G401.6 (cell line): ENCODE data around the gene RNF220.

Experiments
- FAIRE-seq: peaks from 2 replicates; lab custom pipeline; 2012; peaks lifted over from hg19 to GRCh38; lab: Jason Lieb, UNC

Gene RNF220

DNA sequence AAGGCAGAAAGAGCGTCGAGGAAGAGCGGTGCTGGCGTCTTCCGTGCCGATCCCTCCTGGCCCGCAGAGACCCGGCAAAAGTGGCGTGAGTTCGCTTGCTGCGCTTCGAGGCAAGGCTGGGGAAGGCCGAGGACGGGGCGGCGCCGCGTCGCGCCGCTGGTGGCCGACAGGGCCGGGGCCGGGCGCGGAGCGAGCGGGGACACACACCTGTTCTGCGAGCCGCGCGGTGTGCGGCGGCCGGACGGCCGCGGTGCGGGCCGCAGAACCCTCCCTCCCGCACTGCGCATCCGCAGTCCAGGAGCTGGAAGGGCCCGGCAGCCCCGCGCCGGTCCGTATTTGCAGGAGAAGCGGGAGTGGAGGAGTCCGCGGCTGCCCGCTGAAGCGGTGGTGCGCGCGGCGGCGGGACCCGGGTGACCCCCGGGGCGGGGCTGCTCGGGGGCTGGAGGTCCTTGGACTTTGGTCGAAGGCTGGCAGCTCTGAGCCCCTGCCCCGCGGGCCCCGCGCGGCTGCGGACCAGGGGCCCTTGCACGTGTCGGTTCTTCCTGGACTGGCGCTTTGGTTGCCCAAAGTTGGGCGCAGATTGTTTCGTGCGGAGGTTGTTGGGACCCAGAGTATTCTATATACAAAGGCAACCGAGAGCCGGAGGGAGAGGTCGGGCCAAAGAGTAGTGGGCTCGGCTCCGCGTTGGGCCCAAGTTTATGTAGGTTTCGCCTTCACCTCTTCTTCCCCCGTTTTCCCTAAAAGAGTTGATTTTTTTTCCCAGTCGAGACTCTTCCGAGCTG is 2.6 kb downstream of the RNF220 start:
- no peak for FAIRE-seq

DNA sequence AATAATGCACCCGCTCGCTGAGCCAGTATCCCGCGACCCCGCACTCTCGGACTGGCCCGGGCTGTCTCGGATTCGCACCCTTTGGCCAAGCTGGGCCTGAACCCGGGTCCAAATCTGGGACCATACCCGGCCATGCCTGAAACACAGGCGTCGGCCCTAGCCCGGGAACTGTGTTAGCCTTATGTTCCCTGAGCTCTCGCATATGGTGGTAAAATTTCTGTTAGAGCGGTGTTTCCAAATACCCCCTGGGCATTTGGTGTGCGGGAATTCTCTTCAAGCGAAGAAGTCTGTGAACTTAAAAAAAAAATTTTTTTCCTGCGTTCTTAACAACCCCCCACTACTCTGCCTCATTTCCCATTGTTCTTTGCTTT is 3.1 kb downstream of the RNF220 start:
- FAIRE-seq, result no peak

DNA sequence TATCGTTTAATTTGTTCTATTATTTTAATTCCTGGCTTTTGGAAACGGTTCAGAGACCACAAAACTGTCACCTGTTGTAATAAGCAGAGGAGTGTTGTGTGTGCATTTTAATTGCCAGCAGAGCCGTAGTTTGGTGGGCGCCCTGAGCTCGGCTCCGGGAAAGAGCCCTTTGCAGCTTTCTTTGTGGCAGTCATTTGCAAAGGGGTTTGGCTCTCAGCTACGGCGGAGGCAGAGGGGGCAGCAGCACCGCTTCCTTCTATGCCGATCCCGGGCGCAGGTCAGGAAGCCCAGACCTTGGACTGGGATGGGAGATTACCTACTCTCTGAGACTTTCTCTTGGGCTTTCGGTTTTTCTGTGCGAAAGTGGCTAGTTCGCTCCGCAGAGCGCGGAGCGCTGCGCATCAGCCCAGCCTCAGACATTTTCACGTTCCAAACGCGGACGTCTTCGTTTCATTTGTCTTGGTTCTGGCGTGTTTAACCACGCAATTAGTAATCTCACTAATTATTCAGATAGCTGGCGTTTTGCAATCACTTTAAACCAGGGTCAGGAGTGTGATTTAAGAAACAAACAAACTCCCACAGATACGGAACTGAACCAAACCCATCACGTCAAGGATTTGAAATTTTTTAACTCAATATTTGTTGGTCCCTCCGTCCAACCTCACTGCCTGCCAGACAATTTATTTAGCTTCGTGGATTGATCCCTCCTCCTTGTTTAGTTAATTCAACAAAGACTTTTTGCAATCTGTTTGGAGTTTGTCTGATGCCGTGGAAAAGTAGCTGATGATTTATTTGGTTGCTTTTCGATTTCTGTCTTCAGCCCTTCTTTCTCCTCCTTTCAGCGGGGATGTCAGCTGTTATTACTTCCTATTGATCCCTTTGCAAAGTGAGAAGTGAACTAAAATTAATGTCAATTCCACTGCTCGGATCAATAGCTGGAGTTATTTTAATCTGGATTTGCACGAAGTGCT is 3.9 kb downstream of the RNF220 start:
- FAIRE-seq, result no peak

DNA sequence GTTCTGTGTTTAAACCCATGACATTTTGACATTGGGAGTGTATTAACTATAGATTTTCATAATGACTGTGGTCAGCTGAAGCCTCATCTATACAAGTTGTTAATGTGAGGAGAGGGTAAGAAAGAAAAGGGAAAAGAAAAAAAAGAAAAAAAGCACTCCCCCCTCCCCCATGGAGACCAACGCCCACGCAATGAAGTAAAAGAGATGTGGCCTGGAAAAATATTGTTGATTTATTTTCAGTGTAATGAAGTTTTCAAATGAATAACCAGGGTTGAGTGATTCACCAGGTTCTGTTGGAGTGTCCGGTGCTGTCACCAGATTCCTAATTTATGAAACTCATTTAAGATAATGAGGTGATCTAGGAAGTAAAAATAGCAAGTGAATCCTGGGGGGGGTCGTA is 4.7 kb downstream of the RNF220 start:
- FAIRE-seq, result no peak

DNA sequence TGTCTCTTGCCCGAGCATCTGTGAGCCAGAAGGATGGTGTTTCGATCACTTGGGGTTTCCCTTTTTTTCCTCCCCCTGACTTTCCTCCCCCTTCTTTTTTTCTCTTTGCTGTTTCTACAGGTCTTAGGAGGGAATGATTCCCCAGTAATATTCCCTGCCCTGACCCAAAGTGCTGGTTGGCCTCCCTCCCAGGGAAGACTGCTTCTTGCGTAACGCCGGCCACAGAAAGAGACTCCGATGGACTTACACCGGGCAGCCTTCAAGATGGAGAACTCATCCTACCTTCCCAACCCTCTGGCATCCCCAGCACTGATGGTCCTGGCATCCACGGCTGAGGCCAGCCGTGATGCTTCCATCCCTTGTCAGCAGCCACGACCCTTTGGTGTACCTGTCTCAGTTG is 6.8 kb downstream of the RNF220 start:
- no peak for FAIRE-seq

DNA sequence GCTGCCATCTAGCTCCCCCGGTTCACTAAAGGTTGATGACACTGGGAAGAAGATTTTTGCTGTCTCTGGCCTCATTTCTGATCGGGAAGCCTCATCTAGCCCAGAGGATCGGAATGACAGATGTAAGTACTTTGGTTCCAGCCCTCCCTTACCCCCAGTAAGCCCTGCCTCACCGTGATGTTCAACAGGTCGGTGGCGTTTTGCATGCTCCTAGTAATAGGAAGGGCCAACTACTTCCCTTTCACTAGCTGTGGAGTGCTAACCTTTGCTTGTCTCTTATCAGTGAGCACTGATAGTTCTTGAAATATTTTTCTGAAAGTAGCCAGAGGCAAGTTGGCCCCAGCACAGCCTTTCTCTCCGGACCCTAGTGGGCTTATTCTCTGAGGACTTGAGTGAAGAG is 7.5 kb downstream of the RNF220 start:
- FAIRE-seq, result no peak

DNA sequence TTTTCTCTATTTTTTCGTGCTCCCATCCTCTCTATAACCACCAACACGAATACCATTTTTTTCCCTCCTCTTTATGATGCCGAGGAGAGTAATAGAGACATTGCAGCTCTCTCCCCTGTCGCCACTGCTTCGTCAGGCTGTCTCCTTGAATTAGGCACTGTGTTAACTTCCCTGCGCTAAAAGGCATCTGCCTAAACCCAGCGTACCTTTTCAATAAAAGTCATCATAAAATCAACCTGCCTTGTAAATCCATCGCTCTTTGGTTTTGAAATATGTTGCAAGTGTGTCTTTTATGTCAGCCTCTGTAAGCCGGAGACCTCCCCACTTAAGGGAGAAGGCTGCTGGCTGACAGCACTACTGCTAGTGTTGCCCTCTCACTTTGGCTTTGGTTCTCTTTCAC is 8.7 kb downstream of the RNF220 start:
- FAIRE-seq, result no peak

DNA sequence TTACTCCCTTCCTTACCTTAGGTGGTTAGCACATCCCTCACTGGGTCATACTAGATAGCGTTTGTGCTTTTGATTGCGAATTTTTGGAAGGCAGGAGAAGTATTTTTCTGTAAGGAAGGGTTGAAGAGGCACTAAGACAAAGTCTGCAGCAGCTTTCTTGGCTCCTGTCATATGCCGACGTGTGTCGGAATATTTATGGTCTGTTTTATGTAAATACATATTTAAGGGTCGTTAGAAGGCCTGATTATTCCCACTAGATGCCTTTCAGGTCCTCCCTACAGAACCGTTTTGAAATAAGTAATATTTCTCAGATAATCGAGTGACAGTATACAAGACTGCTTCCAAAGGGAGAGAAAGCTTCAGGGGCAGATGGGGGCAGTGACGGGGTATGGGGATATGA is 10.0 kb downstream of the RNF220 start:
- FAIRE-seq, result no peak

DNA sequence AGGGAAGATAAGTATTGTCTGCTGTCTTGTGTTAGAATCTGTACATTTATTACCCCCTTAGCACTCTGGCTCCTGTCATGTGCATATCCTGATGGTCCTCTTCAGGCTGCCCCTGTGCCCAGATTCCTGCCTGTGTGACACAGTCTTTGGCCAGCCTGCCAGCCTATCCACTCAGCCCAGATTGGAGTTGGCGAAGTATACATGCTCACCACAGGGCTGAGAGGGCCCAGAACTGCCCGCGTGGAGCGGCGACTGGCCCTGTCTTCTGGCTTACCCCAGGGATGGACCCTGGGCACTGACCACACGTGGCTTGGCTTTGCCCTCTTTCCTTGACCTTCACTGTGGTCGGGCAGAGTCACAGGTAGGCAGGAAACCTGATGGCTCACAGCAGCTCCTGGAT is 11.4 kb downstream of the RNF220 start:
- no peak for FAIRE-seq

DNA sequence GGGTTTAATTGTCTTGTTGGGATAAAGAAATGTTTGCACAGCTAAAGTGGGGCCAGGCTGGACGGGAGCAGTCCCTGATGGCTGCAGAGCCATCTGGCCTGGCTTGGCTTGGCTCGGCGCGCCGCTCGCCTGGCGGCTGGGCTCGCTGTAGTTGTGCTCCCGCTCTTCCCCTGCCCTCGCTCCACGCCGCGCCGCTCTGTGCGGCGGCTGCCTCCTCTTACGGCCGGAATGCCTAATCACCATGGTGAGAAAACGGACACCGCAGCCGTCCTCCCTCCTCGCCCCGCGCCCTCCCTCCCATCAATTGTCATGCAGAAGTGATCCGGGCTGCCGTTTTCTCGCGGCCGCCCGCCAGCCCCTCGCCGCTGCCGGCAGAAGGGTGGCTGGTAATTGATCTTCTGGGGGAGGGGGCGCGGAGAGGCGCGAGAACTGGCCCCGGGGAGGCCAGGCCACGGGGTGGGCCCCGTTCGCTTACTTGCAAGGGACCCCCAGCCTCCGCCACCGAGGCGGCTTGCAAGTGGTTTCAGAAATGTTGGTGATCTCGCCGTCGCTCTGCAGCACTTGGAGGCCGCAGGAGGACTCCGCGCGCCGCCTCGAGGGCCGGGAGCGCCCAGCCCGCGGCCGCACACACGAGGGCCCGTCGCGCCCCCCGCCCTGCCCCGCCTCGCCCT is 12.4 kb downstream of the RNF220 start:
- FAIRE-seq, result no peak

DNA sequence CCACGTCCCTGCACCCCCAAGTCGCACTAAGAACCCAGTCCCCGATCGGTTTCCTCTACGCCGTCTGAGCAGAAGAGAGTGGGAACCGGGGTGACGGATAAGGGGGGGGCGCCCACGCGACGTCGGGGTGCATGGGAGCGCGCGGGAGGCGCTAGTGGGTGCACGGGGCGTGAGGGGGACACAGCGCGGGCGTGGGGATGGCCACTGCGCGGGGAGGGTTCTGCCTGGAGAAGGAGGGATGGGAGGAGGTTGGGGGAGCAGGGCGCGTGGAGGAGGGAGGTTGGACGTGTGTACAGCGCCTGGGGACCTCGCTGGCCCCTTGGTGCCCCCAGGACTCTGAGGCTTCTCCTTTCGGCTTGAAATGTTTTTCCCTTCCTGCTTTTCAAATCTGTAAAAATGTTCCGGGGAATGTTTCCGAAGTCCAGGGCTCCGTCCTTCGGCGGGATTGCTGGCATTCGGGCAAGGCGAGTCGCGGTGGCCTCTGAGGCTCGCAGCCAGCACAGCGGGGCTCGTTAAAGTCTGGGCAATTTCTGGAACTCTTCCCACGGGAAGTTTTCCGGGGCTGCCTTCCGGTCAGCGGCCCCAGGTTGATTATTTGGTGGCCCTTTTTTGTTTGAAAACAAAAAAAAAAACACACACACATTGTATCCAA is 13.1 kb downstream of the RNF220 start:
- no peak for FAIRE-seq

DNA sequence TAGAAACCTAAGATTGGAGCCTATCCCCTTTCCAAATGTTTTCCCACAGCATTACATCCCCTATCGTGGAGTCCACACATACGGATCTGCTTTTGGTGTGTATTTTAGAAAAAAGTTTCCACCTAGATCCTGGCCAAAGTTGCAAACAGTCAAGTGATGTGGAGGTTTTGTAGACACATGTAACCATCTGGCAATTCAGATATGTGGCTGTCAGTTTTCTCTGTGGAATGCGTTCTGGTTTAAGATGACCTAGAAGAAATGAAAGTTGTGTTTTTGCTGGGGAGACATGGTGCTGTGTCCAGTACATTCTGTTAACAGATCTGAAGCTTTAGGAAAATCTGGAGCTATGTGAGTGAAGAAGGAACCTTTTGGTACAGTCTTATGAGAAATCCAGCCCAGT is 14.8 kb downstream of the RNF220 start:
- no peak for FAIRE-seq

DNA sequence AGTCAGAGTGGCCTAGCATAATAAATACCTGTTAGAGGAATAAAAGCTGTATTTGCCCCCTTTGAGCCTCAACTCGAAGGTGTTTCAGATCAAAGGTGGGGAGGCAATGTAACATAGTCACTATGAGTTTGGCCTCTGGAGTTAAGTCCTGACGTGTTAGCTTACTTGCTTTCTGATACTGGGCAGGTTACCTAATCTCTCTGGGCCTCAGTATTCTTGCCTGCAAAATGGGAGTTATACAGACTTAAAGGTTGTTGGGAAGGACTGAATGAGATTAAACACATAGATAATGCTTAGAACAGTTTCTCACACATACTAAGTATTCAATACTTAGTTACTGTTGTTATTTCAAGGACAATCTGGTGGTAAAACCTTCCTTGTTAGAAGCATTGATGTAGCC is 15.5 kb downstream of the RNF220 start:
- no peak for FAIRE-seq

DNA sequence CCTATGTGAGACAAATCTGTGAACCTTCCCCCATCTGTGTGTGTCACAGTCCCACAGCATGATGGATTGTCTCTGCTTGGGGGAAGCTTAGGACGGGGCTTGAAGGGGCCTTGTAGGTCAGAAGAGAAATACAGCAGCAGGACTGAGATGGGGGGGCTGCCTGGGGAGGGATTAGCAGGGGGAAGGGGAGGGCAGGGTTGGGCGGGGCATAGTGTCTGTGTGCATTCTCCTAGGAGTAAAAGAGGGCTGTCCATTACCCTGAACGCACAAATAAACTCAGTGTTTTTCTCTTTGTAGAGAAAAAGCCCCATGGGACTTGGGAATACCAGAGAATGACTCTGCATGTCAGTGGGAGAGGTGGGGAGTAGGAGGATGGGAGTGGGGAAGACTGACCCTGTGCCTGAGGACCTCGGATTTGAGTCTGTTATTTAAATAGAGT is 16.4 kb downstream of the RNF220 start:
- FAIRE-seq, result no peak

DNA sequence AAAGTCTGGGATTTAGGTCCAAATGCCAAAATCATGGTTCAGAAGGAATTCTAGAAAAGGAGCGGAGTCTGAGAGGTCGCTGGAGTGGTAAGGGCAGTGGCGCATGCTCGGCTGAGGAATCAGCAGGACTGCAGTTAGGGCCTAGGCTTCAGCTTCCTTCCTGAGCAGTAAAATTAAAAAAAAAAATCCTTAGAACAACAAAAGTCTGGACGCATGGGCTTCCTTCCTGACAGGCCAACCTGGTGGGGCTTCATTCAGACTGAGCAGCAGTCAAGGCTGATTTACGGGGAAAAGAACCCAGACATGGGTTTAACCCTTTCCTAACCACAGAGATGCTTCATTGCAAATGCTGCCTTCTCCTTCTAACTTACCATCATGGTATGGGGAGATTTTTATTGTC is 17.1 kb downstream of the RNF220 start:
- no peak for FAIRE-seq

DNA sequence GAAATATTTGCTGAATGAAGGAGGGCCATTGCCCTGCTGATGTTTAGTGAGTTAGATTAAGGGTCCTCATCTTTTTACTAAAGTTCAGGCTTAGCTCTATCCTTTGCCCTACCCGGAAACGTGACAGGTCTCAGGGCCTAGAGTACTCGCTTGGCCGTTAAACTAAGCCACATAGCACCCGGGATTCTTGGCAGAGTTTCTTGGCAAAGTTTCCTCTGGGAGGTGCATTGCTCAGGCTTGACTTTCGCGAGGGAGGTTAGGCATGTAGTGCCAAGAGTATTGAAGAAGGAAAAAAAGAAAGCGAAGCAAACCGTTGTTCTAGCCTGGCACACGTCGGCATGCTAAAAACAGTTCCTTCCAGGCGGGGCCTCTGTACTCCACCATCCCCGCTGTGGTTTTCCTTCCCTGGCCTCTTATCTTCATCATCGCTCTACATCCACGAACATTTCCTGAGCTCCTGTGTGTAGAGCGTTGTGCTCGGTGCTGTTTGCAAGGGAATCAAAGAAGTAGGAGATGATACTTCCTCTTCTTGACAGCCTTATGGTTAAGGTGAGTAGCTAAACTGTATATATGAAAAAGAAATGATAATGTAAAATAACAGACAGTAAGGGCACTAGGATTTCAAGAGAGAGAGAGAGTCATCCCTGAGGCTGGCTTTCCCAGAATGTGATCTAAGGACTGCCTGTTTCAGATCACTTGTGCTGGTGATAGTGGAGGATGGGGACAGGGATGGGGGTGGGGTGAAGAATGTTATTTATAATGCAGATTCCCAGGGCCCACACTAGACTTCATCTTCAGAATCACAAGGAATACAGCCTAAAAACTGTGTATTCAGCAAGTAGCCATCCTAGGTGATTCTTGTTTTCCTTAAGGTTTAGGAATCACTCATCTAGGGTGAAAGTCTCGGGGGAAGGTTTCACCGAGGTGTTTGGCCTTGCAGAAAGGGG is 18.8 kb downstream of the RNF220 start:
- FAIRE-seq, result no peak

DNA sequence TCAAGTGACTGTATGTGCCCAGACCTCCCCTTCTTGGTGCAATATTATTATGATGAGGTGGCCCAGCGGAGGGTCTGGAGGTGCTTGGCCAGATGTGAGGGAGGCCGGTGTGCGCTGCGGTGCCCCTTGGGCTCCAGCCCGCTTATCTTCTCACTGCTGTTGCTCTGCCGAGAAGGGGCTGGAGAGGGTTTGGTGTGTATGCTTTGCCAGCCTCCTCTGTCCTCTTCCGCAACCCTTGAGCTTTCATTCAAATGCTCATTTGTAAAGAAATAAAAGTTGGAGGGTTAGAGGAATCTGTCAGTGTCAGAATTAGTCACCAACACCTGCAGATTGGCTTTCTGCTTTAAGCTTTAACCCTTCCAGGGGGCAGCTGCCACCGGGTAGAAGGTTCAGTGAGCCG is 19.7 kb downstream of the RNF220 start:
- no peak for FAIRE-seq

DNA sequence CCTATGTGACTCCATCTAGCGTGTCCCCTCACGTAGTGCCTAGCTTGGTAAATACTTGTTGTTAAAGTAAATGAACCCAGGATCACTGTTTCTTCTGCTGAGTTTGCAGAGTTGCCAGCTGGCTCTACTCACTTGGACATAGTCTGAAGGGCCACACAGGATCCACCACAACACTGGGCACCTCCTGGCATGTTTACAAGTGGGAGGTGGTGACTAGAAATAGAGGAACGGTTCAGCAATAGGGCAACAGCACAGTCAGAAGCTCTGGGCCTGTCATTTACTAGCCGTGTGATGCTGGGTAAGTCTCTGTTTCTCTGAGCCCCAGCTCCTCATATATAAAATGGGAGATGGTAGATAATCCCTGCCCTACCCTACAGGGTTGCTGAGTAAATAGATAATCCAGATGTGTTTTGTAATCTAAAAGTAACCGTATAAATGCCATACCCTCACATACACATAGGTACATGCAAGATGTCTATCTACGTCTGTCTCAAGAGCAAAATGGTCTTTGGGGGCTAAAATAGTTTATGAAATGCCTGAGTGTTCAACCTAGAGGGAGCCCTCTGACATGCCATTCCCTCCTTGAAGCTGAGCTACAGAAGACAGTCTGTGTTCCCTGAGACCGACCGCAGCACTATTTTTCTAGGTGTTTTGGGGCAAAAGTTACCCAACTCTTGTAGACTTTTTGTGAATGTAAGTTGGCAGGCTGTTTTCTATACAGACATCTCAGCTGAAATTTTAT is 20.5 kb downstream of the RNF220 start:
- FAIRE-seq, result no peak

DNA sequence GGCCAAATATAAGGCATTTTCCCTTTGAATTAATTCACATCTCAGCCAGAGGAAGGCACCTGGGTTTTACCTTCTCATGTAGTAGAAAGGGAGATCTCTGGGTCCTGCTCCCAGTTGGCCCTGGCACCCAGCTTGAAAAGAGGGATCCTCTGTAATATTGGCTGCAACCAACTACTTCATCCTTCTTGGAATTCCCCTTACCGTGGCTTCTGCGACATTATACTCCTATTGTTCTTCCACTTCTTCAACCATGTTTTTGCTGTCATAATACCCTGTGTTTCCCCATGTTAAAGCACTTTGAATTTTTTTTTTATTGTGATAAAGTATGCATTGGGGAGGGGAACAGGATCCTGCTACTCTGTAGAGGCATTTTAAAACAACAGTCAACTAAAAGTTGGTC is 26.8 kb downstream of the RNF220 start:
- no peak for FAIRE-seq

DNA sequence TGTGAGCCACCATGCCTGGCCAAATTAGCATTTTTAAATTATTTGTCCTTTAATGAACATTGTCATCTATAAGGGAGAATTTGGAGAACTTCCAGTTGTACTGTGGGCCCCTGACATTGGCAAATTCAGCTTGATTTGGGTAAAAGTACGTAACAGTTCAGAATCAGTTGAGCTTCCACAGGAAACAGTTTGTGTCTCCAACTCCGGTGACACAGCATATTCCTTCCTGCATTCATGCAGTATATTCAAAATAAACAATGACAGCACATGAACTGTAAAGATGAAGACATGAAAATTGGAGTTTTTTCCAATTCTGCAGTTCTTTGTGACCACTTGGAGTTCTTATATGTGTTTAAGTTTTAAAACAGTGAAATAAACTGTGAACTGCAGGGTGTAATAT is 28.2 kb downstream of the RNF220 start:
- FAIRE-seq, result no peak
